Sigmoid colon (tissue), 7 donors: ENCODE measurements around the gene TNXB. TPM values are rescaled to one million over a fixed set of nuclear protein-coding genes. Genes with fewer than 3 reads are reported as not detected.
"Not testable (repeated sequence)": the region's sequence is repeated elsewhere in the genome, so short reads cannot be mapped to it uniquely, and the experiment has no call there.

ENCODE experiments used
- DNase-seq: peaks from one replicate; pipeline ENCODE4 v3.0.0-alpha.2; 2019
- H3K27ac ChIP-seq, 4 donors: fragments of 200-600 bp; sonication (generic); one replicate each; pipeline ENCODE4 v1.5.1; 2016 to 2019; ENCODE audit warnings: mild to moderate bottlenecking in 1 of 4
- H3K27me3 ChIP-seq, 3 donors: fragments of 200-600 bp; sonication (generic); one replicate each; pipeline ENCODE4 v1.5.1; 2019; ENCODE audit warnings: mild to moderate bottlenecking in 1 of 3
- H3K36me3 ChIP-seq, 4 donors: fragments of 200-600 bp; sonication (generic); one replicate each; pipeline ENCODE4 v1.5.1; 2016 to 2019
- H3K4me1 ChIP-seq, 4 donors: fragments of 200-600 bp; sonication (generic); one replicate each; pipeline ENCODE4 v1.5.1; 2017 to 2019
- H3K4me3 ChIP-seq, 4 donors: fragments of 200-600 bp; sonication (generic); one replicate each; pipeline ENCODE4 v1.5.1; 2017 to 2019; ENCODE audit warnings: mild to moderate bottlenecking in 2 of 4, moderate library complexity in 1 of 4
- H3K9me3 ChIP-seq, 4 donors: fragments of 200-600 bp in 3 of 4; sonication (generic) in 3 of 4; one replicate each; pipeline versions ENCODE4 v1.5.1 to v1.6.1; 2013 to 2019
- CTCF ChIP-seq, 4 experiments: fragments of 450-650 bp in 3 of 4; fragments of 200-600 bp in 1 of 4; IDR thresholded peaks; one replicate each; pipeline ENCODE4 v1.5.1; 2016 to 2019; ENCODE audit warnings: antibody characterized with exemption in 4 of 4, mild to moderate bottlenecking in 3 of 4, moderate library complexity in 2 of 4
- EP300 ChIP-seq, 4 donors: sonication (generic); formaldehyde crosslinking; IDR thresholded peaks; one replicate each; pipeline ENCODE4 v1.6.1; 2017; ENCODE audit warnings: antibody characterized with exemption in 4 of 4
- POLR2A ChIP-seq, 2 donors: fragments of 450-650 bp; IDR thresholded peaks; one replicate each; pipeline ENCODE4 v1.6.1; 2016; ENCODE audit warnings: antibody characterized with exemption in 2 of 2, mild to moderate bottlenecking in 2 of 2, moderate library complexity in 2 of 2
- POLR2AphosphoS5 ChIP-seq, 4 donors: sonication (generic); formaldehyde crosslinking; IDR thresholded peaks; one replicate each; pipeline ENCODE4 v1.6.1; 2017; ENCODE audit warnings: antibody characterized with exemption in 4 of 4
- WGBS, 2 donors: extraction: QIAGEN DNeasy Blood & Tissue Kit; methylation state at CpG; one replicate each; pipeline ENCODE4 v1.1.7; 2013; 5-methylcytosine and 5-hydroxymethylcytosine counted together
- intact Hi-C: fragments of 100-400 bp; cut with DNase I; formaldehyde crosslinking; loops from one replicate; pipeline ENCODE4 v1.15.1; 2023
- polyA plus RNA-seq, 3 donors: library from polyadenylated mRNA; stranded (reverse); fragments of 200-250 nt; gene quantifications; one replicate each; pipeline ENCODE4 v1.2.3, GENCODE V29; 2013
- total RNA-seq, 4 donors: library from RNA; depleted of rRNA; stranded (reverse); fragments of >200 nt; gene quantifications; one replicate each; pipeline ENCODE4 v1.1.0, GENCODE V29; 2016
- donor health status: healthy with polysubstance abuse.
- donor health status: Bipolar disorder and iron deficiency.
- donor health status: healthy.

Gene TNXB
- total and polyA plus RNA-seq, 7 donors = 1.4 to 224 (median 66.0) TPM

GRCh38 chr6:32050562-32050961 lies 58.6 kb downstream of the TNXB start:
- no peak for TF ChIP-seq POLR2AphosphoS5 (IDR thresholded peaks at IDR 0.05)
- TF ChIP-seq POLR2A (IDR thresholded peaks at IDR 0.05) = no peak
- no peak for TF ChIP-seq CTCF (IDR thresholded peaks at IDR 0.05)
- no peak for TF ChIP-seq EP300 (IDR thresholded peaks at IDR 0.05)

GRCh38 chr6:32049736-32050135 lies 59.4 kb downstream of the TNXB start:
- H3K27ac ChIP-seq = peak overlapping the region in 2 of 4 donors; percentile 3 to 54

More at GRCh38 chr6:32050562-32050961, 58.6 kb downstream of the TNXB start:
- Histone ChIP-seq H3K36me3 (no peaks in the 10 kb centered on the region), H3K4me1 (peaks cover 0 to 29% (median 27%) of the 10 kb centered on the region in 4 donors), H3K9me3 (no peaks in the 10 kb centered on the region), H3K27me3 (no peaks in the 10 kb centered on the region), H3K27ac (no peak overlapping the region), H3K4me3 (no peak overlapping the region)
- no peak for DNase-seq
- intact Hi-C loops = no loop called here
- WGBS, 2 donors = 67 to 78% methylated on average over 5 of the region's 5 CpGs

GRCh38 chr6:32049149-32049548 lies 60.0 kb downstream of the TNXB start:
- WGBS, 2 donors = 94 to 96% methylated on average over 21 of the region's 21 CpGs
- H3K9me3 ChIP-seq = not testable (repeated sequence)

More at GRCh38 chr6:32049736-32050135, 59.4 kb downstream of the TNXB start:
- not testable (repeated sequence) for H3K27me3 ChIP-seq, H3K9me3 ChIP-seq, H3K4me3 ChIP-seq, H3K36me3 ChIP-seq, DNase-seq
- H3K4me1 ChIP-seq = peaks cover 0 to 29% (median 27%) of the 10 kb centered on the region in 4 donors
- intact Hi-C loops = loop anchor here (10.0 kb wide), 2 partner anchors 65 to 105 kb away; partner anchors contain the start of genes PPT2 and PRRT1
- 87 to 94% methylated on average over 11 of the region's 11 CpGs for WGBS, 2 donors

GRCh38 chr6:32047855-32048766 lies 61.0 kb downstream of the TNXB start:
- Histone ChIP-seq H3K4me3 (no peak overlapping the region), H3K27me3 (no peaks in the 10 kb centered on the region), H3K4me1 (peaks cover 0 to 29% (median 27%) of the 10 kb centered on the region in 4 donors), H3K36me3 (no peaks in the 10 kb centered on the region), H3K27ac (peak overlapping the region; percentile 54 to 83 (median 66)), H3K9me3 (no peaks in the 10 kb centered on the region)
- 43 to 51% methylated on average over 42 of the region's 42 CpGs for WGBS, 2 donors
- peak; percentile 89 for DNase-seq
- intact Hi-C loops = loop anchor here (10.0 kb wide), 2 partner anchors 67 to 107 kb away; partner anchors contain the start of genes PPT2 and PRRT1
- TF ChIP-seq EP300 (IDR thresholded peaks at IDR 0.05) = no peak
- peak; percentile 72 to 93 (median 77) for TF ChIP-seq CTCF (IDR thresholded peaks at IDR 0.05)

More at GRCh38 chr6:32049149-32049548, 60.0 kb downstream of the TNXB start:
- not testable (repeated sequence) for DNase-seq, H3K27me3 ChIP-seq, H3K4me3 ChIP-seq, H3K36me3 ChIP-seq
- Histone ChIP-seq H3K4me1 (peaks cover 0 to 29% (median 27%) of the 10 kb centered on the region in 4 donors), H3K27ac (peak overlapping the region in 3 of 4 donors; percentile 3 to 73 (median 54))
- intact Hi-C loops = loop anchor here (10.0 kb wide), 2 partner anchors 66 to 106 kb away; partner anchors contain the start of genes PPT2 and PRRT1

- intact Hi-C loops = loop anchor here (10.0 kb wide), 2 partner anchors 67 to 107 kb away; partner anchors contain the start of genes PPT2 and PRRT1
- Histone ChIP-seq H3K36me3 (no peaks in the 10 kb centered on the region), H3K4me1 (peaks cover 0 to 29% (median 27%) of the 10 kb centered on the region in 4 donors), H3K4me3 (no peak overlapping the region), H3K9me3 (no peaks in the 10 kb centered on the region), H3K27ac (peak overlapping the region; percentile 54 to 83 (median 66)), H3K27me3 (no peaks in the 10 kb centered on the region)
- peak; percentile 66 for DNase-seq
- 80 to 81% methylated on average over 6 of the region's 6 CpGs for WGBS, 2 donors
- no peak for TF ChIP-seq POLR2A (IDR thresholded peaks at IDR 0.05)
- TF ChIP-seq POLR2AphosphoS5 (IDR thresholded peaks at IDR 0.05) = no peak
- TF ChIP-seq EP300 (IDR thresholded peaks at IDR 0.05) = no peak
- no peak for TF ChIP-seq CTCF (IDR thresholded peaks at IDR 0.05)
These were observed 61.6 kb downstream of the TNXB start for GRCh38 chr6:32047539-32047854.
